Cardiac fibroblast (primary cell): ENCODE results near the gene PNPO.

Experiments used
- DNase-seq, 2 donors: peaks; one replicate each; pipeline versions ENCODE4 v3.0.0 to v3.0.0-alpha.2; 2010; ENCODE audit warnings: low read depth in 2 of 2
- H3K4me3 ChIP-seq, 2 donors: replicated peaks in 1 of 2; 1 replicate in 1 of 2; 2 replicates in 1 of 2; pipeline ENCODE4 v1.5.1; 2011; ENCODE audit warnings: low read depth in 2 of 2, low read length in 2 of 2, mild to moderate bottlenecking in 2 of 2, moderate library complexity in 1 of 2
- CTCF ChIP-seq: IDR thresholded peaks from one replicate; pipeline ENCODE4 v1.5.1; 2011; ENCODE audit warnings: low read depth, mild to moderate bottlenecking, low read length, inconsistent platforms

The PNPO gene

GRCh38 chr17:47941246-47942095, at the start of gene PNPO:
PNPO (plus strand) TSS chr17:47941571; CDS start chr17:47941676, 105 bp downstream.
- H3K4me3 ChIP-seq = peak within 1 kb of the TSS; percentile 83 to 90
- TF ChIP-seq CTCF = no peak
- peak; percentile 98 to 99 for DNase-seq

GRCh38 chr17:47894498-47895346, 46.6 kb upstream of the PNPO start:
- peak overlapping the region; percentile 86 to 91 for H3K4me3 ChIP-seq
- TF ChIP-seq CTCF = no peak

GRCh38 chr17:47895347-47895855, 46.0 kb upstream of the PNPO start:
- peak; percentile 51 to 52 for DNase-seq
- peak overlapping the region; percentile 86 to 91 for H3K4me3 ChIP-seq
- no peak for TF ChIP-seq CTCF

More at GRCh38 chr17:47894498-47895346, 46.6 kb upstream of the PNPO start:
- no peak for DNase-seq

GRCh38 chr17:47895856-47896671, 45.3 kb upstream of the PNPO start, which contains the start of gene SP2:
SP2 (plus strand) TSS chr17:47896236; CDS start chr17:47896287, 51 bp downstream.
- peak; percentile 100 for DNase-seq
- no peak for TF ChIP-seq CTCF
- H3K4me3 ChIP-seq = peak within 1 kb of the TSS; percentile 86 to 98

- TF ChIP-seq CTCF = no peak
- peak overlapping the region; percentile 85 to 98 for H3K4me3 ChIP-seq
- DNase-seq = peak in 1 of 2 donors; percentile 43
Measured at GRCh38 chr17:47896672-47897490, 44.5 kb upstream of the PNPO start.
